Mucosa of gallbladder (tissue), 1 donor: Measurements from ENCODE around the gene ID1. TPM values are rescaled to one million over a fixed set of nuclear protein-coding genes. Genes with fewer than 3 reads are reported as not detected.

Experiments used
- DNase-seq: peaks from one replicate; pipeline ENCODE4 v3.0.0-alpha.2; 2020; ENCODE audit warnings: low spot score
- total RNA-seq: library from RNA; stranded (reverse); gene quantifications from one replicate; pipeline ENCODE4 v1.2.1, GENCODE V29; 2021
- donor health status: DM: no; HTN: no; CAD: no.

Gene ID1, protein sequence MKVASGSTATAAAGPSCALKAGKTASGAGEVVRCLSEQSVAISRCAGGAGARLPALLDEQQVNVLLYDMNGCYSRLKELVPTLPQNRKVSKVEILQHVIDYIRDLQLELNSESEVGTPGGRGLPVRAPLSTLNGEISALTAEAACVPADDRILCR
- 59.7 TPM for total RNA-seq

DNA sequence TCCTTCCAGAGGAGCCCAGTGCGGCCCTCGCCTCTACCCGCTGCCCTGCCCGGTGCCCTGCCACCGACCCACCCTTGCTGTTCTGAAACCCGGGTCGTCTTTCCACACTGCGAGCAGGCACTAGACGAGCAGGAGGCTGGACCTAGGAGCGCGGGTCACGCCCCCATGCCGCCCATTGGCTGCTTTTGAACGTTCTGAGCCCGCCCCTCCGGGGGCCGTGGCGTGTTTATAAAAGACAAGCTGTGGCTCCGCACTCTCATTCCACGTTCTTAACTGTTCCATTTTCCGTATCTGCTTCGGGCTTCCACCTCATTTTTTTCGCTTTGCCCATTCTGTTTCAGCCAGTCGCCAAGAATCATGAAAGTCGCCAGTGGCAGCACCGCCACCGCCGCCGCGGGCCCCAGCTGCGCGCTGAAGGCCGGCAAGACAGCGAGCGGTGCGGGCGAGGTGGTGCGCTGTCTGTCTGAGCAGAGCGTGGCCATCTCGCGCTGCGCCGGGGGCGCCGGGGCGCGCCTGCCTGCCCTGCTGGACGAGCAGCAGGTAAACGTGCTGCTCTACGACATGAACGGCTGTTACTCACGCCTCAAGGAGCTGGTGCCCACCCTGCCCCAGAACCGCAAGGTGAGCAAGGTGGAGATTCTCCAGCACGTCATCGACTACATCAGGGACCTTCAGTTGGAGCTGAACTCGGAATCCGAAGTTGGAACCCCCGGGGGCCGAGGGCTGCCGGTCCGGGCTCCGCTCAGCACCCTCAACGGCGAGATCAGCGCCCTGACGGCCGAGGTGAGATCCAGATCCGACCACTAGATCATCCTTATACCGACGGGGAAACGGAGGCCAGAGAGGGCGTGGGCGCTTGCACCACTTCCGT lies at the start of gene ID1:
ID1 (plus strand) TSS at position 259 of the 871 bp plus-strand sequence; CDS start at position 358, 99 bp downstream.
- peak; percentile 95 for DNase-seq

DNA sequence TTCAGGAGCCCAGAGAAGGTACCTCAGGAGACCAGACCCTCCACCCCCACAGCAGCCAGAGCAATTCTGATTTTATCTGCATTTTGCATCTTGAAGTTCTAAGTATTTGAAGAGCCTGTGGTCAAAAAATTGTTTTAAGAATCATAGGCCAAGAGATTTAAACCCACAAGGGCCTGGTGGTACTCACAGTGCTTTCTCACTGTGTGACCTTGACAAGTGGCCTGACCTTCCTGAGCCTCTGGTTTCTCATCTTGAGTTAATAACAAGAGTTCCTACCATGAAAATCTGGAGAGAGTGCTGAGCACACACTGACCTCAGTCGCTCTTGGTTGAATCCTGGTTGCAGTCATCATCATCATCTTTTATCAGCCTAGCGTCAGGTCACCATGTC lies 45.4 kb upstream of the ID1 start:
- no peak for DNase-seq

DNA sequence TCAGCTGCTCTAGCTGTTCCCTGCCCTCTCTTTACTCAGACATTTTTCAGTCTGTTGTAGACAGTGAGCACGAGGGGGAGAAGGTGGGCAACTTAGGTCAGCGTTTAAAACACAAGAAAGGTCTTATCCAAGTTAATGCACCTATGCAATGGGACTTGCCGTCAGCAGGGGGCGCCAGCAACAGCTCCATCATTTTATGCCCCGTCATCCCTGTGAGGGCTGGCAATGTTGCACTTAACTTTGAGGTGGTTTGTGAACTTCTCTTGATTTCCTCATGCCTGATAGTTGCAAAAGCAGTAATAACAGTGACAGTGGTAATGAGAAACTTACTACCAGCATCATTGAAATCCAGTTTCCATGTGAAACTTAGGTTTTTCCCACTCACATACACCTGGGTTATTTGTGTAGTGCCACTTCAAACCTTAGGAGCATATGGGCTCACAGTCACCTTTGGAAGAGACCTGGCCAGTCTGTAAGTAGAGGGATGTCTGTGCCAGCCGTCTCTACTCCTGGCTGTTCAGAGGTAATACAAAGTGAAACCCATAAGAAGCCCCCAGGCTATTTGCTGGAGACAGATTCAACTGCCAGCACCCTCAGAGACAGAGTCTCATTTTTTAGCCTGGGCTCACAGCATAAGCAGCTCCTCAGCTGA lies 44.9 kb upstream of the ID1 start:
- peak; percentile 62 for DNase-seq

DNA sequence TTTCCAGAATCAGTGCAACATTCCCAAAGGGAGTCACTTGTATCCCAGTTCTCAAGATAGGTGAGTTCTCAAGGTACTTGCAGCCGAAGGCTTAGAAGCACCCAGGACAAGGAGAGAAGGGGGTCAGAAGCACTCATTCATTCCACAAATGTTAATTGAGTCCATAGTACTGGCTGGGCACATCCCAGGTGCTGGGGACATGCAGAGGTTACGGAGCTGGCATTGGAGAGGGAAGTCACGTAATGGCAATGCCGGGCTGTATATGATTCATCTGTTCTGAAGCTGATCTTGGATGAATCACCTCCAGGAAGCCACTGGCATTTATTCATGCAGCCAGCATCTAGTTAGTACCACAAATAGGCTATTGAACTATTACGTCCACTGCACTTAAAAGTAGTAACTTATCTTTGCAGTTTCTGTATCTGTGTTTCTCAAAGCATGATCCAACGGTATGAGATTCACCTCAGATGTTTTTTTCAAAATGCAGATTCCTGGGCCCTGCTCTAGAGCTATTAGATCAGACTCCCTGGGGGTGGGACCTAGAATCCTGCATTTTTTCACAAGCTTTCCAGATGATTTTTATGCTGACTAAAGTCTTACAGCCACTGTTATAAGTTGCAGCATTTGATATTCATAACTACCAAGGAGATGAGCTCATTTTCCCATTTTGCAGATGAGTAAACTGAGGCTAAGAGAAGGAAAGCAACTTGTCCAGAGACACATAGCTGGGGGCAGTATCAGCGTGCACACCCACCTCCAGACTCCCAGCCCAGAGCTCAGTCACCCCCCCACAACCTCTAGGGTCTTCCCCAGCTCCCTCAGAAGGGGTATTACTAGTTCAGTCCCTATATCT lies 44.1 kb upstream of the ID1 start:
- peak; percentile 77 for DNase-seq

DNA sequence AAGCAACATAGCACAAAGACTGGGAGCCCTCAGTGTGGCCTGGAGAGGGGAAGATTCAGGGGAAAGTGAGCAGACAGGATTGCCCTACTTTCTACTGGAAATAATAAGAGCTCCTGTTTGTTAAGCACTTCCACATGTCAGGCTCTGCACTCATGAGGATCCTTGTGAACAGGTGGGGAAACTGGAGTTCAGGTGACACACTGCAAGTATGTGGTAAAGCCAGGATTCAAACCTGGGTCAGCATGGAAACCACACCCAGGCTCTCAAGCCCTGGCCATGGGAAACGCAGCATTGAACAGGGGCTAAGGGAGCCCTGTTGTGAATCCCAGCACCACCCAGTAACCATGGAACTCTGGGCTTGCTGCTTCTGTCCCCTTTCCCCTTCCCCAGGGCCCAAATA lies 42.8 kb upstream of the ID1 start:
- no peak for DNase-seq

DNA sequence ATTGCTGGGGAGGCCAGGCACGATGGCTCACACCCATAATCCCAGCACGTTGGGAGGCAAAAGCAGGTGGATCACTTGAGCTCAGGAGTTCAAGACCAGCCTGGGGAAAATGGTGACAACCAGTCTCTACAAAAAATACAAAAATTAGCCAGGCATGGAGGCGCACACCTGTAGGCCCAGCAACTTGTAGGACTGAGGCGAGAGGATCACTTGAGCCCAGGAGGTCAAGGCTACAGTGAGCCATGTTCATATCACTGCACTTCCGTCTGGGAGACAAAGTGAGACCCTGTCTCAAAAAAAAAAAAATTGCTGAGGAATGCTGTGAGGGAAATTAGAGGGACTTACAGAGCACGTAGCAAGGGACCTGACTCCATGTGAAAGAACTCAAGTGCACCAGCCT lies 40.8 kb upstream of the ID1 start:
- DNase-seq: no peak

DNA sequence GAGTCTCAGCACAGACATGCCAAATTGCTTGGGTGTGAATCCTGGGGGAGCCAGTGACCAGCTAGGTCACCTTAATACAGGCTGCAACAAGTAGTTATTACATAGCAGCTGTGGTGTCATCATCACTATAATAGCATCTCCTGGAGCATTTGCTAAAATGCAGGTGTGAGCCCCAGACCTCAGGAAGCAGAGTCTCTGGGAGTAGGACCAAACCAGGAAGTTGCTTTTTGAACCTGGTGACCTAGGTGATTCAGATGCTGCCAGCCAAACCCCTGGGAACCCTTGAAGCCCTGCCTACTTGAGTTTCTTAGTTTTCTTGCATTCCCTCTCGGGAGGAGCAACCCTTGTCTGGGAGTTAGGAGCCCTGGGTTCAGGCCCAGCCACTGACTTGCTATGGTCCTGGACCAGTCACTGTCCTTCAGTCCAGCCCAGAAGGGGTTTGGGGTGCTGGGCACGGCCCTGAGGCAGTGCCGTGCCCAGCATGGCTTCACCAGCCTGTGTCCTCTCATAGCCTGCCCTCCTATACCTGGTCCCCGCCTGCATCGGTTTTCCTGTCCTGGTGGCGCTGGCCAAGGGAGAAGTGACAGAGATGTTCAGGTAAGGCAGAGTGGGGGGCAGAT lies 39.3 kb upstream of the ID1 start:
- no peak for DNase-seq

DNA sequence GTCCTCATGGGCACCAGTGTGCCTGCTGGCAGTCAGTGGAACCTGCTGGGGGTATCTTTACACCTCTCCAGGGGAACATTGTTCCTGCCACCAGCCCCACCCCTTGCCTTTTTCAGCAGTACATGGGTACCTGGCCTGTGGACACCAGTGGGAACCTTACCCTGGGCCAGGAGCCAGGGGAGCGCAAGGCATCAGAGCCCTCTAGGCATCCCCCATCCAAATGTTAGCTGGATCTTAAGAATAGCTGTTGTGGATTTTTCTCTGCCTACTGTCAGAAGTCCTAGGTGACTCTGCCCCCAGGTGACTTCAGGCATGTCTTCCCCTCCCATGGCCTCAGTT lies 38.8 kb upstream of the ID1 start:
- no peak for DNase-seq

DNA sequence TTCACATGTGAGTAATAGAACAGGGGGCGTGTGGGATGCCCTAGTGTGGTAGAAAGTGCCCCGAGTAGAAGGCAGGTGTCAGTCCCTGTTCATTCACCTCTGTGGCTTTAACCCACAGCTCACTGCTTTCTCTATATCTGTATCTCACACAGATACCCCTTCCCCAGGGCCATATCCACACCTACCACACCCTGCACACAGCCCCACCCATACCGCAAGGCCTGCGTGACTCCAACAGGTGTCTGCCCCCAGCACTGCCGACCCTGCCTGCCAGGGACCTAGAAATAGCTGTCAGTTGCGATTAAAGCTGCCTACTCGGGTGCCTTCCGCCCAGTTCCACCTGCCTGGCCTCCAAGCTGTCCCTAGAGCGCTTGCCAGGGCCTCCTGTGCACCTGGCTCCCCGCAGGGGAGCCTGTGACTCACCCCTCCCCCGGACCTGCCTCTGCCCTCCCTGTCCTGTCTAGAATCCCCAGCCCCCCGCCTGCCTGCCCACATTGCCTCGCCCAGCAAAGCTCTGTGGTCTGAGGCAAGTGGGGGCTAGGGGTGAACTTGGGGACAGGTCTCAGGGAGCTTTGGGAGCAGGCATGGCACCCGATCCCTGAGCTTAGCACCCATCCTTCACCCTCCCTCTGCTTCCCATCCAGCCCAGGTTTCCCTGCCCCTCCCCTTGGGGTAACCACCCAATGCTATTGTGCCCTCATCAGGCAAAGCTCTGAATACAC lies 38.3 kb upstream of the ID1 start:
- no peak for DNase-seq

DNA sequence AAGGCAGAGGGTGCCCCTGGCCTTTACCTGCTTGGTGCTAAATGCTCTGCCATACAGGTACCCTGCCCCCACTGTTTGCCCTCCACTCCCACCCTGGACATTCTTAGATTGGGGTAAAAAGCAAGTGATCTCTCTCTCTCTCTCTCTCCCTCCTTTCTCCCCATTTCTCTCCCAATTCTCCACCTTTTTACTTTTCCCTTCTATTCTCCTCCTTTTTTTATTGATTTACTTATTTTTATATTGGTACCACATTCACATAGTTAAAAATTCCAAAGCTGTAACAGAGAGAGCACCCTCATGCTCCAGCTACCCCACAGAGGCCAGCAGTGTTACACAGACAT lies 37.7 kb upstream of the ID1 start:
- DNase-seq: no peak

DNA sequence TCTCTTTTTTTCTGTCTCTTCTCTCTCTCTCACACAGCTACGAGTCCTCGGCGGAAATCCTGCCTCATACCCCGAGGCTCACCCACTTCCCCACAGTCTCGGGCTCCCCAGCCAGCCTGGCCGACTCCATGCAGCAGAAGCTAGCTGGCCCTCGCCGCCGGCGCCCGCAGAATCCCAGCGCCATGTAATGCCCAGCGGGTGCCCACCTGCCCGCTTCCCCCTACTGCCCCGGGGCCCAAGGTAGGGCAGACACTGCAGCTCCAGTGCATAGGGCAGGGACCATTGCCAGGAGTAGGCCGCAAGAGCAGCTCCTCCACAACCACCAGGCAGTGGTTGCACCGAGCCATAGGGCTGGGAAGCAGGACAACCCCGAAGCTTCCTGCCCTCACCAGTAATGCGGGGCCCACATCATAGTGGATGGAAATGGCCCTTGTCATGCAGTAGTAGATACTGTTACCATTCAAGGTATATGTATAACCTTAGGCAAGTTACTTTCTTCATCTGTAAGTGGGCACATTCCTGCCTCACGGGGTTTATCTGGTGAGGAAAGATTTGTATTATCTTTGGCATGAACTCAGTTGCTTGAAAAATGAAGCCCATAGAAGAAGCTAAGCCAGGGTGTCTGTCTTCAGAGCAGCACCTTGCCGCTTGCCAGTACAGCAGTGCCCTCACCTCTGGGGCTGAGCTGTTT lies 36.9 kb upstream of the ID1 start:
- DNase-seq: no peak

DNA sequence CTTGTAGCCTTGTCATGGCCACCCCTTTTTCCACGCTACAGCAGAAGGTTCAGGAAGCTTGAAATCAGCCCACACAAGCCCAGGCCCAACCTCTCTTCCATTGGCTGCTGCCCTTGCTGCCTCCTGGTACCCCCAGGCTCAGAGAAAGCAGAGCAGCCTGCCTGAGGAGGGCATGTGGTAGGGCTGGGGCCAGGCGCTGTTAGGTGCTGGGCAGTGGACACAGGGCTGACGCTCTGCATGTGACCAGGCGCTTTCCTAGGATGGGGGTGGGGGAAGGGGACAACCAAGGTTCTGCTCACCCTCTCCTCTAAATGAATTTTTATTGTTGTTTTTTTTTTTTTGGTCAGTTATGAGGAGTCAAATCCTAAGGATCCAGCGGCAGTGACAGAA lies 36.3 kb upstream of the ID1 start:
- DNase-seq: no peak

DNA sequence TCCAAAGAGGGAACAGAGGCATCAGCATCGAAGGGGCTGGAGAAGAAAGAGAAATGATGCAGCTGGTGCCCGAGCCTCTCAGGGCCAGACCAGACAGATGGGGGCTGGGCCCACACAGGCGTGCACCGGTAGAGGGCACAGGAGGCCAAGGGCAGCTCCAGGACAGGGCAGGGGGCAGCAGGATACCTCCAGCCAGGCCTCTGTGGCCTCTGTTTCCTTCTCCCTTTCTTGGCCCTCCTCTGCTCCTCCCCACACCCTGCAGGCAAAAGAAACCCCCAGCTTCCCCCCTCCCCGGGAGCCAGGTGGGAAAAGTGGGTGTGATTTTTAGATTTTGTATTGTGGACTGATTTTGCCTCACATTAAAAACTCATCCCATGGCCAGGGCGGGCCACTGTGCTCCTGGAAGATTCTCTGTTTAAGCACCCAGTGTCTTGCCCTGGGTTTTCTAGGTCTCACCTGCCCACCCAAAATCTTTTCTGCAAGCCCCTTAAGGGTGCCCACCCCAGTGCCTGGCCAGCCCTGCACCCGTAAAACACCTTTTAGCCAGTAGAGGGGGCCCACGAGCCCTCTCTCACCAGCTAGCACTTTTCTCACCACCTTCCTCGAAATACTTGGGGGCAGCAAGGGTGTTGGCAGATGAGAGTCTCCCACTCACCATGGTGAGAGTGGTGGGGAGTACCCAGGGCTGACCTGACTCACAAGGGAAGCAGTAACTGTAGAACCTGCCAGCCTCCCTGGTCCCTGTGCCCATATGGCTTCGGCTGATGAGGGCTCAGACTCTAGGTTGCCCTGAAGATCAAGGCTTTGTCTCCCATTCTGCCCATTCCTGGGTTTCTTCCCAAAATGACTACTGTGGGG lies 35.7 kb upstream of the ID1 start:
- peak; percentile 40 for DNase-seq

DNA sequence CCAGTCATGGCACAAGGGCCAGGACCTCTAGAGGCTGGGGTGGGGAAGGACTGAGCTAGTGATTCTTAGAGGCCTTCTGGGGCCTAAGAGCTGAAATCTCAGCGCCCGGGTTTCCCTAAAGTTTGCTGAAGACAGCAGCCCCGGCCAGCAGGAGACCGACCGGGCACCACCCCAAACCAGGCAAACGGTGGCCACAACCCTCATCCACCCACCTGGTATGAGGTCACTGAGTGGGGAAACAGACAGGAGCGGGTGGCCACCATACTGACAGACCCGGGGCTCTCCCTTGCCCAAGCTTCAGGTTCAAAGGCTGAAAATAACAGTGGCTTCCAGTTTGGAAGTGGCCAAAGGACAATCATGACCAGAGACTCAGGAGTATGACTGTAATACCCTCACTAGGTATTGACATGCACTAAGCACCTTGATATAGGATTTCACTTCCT lies 35.0 kb upstream of the ID1 start:
- no peak for DNase-seq

DNA sequence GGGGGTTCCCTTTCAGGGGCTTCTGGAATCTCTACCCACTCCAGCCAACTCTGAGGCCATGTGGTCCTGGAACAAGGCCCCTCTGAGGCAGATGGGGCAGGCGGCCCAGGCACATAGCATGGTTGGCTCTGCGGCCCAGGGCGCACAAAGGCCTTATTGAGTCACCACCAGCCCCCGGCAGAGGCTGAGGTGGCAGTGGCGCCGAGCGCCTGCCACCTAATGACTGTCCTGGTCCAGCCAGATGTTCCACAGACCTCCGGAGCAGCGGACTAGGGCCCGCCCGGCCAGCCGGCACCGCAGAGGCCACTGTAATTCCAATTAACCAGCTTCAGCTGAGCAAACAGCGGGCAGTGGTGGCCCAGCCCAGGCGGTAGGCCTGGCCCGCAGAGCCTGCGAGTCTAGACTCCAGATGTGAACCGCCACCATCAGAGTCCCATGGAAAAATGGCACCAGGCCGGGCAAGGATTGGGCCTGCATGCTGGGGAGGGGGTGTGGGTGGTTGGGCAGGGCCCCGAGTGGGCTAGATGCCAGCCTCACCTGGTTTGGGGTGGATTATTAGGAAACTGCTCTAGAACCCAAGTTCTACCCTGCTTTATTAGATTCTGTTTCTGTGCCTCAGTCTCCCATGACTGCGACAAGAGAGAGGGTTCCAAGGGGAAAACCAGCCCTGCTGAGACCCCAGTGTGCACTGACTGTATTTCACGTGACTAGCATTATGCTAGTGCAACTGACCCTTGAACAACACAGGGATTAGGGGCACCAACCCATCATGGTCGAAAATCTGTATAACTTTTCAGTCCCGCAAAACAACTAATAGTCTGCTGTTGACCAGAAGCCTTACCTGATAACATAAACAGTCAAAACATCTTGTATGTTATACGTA lies 34.1 kb upstream of the ID1 start:
- DNase-seq: no peak

DNA sequence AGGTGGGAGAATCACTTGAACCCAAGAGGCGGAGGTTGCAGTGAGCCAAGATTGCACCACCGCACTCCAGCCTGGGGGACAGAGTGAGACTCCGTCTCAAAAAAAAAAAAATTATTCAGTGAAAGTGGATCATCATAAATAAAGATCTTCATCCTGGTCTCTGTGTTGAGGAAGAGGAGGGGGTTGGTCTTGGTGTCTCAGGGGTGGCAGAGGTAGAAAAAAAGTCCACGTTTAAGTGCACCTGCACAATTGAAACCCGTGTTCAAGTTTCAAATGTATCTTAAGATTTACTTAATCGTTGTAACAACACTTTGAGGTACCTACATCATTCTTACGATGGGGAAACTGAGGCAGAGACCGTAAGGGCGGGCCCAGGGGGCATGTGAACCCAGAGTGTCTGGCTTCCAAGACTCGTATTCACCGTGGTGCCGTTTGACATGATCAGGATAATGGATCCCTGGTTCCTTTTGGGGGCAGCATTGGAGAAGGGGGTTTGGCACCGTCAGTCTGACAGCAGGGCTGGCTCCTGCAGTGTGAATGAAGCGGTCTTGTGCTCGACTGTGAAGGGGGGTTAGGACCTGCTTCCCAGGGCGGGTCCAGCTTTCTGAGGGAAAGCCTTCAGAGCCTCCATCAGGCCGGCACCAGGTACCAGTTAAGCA lies 32.9 kb upstream of the ID1 start:
- DNase-seq: no peak

DNA sequence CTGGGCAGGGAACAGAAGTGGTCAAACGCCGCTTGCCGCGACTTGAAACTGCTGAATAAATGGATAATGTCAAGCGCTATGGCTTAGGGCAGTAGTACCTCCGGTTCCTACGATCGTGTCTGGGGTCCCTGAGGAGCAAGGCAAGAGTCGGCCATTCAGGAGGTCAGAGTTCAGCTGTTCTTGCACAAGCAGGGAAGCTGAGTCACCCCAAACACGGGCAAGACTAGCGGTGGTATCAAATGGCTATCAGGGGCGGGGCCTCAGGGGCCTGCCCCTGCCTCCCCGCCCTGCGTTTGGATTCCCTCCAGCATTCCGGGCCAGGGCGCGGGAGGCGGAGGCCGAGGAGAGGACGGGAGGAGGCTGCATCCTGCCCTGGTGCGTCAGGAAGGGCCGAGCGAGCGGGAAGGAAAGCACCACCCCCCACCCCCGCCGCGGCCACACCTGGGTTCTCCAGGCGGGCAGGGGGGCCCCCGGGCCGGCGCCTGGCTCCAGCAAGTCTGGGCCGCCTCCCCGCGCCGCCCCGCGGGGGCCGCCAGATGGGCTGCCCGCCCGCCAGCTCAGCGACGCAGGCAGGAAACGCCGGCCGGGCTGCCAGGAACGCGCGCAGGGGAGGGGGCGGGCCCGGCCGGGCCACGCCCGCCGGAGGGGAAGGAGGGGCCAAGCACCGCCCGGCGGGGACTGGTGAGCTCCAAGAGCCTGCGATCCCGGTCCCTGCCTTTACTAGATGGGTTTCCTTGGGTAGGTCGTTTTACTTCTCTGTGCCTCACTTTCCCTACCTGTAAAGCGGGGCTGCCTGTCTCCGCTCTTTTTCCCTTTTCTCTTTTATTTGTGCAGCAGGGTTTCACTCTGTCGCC lies 32.2 kb upstream of the ID1 start:
- DNase-seq: peak; percentile 92
